Middle frontal gyrus (tissue), 1 donor: Measurements from ENCODE around the gene TNFSF15.

Experiments used
- DNase-seq: peaks from one replicate; pipeline ENCODE4 v3.0.0-alpha.2; 2015; ENCODE audit warnings: low spot score; ENCODE audit errors: extremely low spot score

The TNFSF15 gene

GRCh38 chr9:114825126-114825795 lies 19.4 kb upstream of the TNFSF15 start:
- DNase-seq = no peak

GRCh38 chr9:114824110-114824509 lies 18.3 kb upstream of the TNFSF15 start:
- no peak for DNase-seq

DNA sequence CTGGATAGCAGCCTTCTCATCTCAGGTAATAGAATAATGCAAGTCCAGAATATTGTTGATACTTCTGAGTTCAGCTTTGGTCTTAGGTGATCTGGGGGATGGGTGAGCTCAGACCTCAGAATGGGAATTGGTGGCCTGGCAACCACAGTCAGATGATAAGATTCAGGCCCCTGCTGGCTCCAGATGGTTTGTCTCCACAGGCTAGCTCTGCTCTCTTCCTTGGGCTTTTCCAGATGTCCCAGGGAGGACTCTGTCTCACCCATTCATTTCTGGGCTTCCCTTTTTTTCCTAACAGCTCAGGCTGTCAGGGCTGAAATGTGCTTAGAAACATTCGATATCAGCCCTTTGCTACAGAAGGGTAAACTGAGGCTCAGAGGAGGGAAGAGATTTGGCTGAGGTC lies 17.6 kb upstream of the TNFSF15 start:
- DNase-seq = no peak

- no peak for DNase-seq
Measured at GRCh38 chr9:114822708-114823107, 16.9 kb upstream of the TNFSF15 start.

DNA sequence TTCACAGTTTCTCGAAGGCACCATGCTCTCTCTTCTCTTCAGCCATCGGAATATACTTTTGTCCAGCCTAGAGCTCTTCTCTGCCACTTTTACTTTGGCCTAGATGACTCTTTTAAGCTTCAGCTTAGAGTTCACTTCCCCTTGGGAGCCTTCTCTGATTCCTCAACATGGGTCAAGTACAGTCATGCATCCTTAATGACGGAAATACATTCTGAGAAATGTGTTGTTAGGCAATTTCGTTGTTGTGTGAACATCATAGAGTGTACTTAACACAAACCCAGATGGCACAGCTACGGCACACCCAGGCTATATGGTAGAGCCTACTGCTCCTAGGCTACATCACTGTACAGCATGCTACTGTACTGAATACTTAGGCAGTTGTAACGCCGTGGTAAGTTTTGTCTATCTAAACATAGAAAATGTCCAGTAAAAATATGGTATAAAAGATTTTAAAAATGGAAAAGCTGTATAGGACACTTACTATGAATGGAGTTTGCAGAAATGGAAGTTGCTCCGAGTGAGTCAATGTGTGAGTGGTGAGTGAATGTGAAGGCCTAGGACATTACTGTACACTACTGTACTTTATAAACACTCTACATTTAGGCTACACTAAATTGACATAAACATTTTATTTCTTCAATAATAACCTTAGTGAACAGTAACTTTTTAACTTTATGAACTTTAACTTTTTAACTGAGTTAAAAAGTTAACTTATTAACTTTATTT lies 15.1 kb upstream of the TNFSF15 start:
- no peak for DNase-seq

DNA sequence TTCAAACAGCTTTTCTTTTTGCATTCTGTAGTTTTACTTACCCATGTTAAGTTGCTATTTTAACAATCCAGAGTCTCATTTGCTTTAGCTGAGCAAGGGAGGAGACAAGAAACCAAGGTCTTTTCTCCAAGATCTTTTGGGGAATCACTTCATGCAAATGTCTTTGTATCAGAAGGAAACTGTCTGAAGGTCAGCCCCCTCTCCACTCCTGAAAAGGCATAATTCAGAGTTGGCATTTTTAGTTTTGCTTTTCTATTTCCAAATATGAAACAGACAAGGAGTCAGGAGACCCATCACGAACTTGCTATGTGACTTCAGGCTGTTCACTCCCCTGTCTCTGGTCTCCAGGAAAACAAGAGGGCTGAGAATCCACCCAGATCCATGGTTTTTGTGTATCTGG lies 12.3 kb upstream of the TNFSF15 start:
- no peak for DNase-seq

- no peak for DNase-seq
Measured at GRCh38 chr9:114813717-114814418, 8.0 kb upstream of the TNFSF15 start.

GRCh38 chr9:114811966-114812636 lies 6.3 kb upstream of the TNFSF15 start:
- no peak for DNase-seq

GRCh38 chr9:114811301-114811700 lies 5.5 kb upstream of the TNFSF15 start:
- DNase-seq = no peak

- no peak for DNase-seq
Measured at GRCh38 chr9:114810614-114811013, 4.8 kb upstream of the TNFSF15 start.

- DNase-seq = no peak
Measured at GRCh38 chr9:114806526-114806900, 674 bp upstream of the TNFSF15 start.

DNA sequence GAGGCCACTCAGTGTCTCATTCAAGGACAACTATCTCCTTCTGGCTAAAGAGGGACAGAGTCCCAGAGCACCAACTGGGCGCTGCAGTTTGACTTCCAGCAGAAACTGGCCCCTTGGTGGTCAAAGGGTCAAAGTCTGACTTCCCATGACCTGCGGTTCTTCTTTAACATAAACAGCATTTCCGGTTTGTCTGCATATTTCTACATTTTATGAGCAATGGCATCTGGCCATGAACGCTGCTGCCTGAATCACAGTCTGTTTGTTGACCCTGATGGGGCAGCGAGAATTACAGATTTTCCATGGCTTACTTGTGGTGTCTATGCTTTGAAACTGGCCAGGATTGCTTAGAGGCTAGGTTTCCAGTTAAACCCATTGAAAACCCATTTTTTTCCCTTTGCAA lies 1.3 kb downstream of the TNFSF15 start:
- DNase-seq = no peak

DNA sequence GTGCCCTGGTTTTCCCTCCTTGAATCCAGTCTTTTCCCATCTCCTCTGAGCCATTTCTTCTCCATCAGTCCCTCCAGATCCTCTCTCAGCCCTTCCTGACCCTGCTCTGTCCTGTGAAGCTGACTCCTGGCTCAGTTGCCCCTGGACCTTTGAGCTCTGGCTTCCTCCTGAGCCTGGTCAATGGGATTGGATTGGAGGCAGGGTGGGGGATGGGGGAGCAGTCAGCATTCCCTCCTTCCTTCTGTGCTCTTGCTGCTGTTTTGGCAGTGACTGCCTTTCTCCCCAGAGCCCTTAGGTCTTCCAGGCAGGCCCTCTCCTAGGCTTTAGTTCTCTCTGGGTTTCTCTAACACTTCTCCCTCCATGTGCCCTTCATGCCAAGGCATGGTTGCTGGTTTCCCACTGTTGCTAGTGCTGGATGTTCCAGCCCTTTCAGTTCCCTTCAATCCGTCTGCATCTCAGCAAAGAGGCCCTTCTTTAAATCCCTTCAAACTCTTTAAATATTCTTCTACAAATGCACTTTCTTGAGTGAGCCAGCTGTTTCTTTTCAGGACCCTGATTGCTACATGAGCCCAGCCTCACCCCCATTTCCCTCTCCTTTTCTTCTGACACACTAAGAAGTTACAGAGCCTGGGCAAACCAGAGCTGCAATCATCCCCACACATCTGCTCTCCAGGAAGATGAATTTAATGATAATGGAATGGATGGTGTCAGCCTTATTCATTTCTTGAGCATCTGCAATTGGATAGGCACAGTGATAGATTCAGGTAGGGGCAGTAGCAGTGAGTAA lies 2.2 kb downstream of the TNFSF15 start:
- DNase-seq = no peak

GRCh38 chr9:114799925-114800324 lies 5.9 kb downstream of the TNFSF15 start:
- DNase-seq = no peak

GRCh38 chr9:114799441-114799840 lies 6.4 kb downstream of the TNFSF15 start:
- DNase-seq = no peak

DNA sequence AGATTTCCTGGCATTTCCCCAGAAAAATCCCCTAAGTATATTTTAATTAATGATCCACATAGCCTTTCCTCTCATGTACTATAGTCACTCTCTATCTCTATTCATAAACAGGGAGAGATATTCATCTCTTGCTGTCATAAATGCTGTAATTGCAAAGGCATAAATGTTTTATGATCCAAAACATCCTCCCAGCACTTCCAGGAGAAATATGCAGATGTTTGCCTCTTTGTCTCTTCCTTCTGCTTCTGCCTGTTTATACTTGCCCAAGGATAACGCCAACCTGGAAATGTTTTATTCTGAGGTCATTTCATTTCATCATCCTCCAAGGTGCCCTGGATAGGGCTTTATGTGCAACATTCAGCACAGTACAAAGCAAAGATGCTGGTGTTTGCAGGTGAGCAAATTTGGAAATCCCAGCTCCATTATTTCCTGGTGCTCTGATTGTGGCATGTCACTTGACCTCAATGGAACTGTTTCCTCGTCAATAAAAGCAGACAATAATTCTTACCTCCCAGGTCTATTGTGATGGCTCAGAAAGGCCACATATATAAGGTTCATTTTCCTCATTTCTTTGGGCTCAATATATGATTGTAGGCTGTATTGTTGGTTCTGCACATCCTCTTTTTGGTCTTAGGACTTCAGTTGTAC lies 6.9 kb downstream of the TNFSF15 start:
- no peak for DNase-seq

GRCh38 chr9:114798101-114798500 lies 7.7 kb downstream of the TNFSF15 start:
- DNase-seq = no peak

- no peak for DNase-seq
Measured at GRCh38 chr9:114792396-114792795, 13.4 kb downstream of the TNFSF15 start.

DNA sequence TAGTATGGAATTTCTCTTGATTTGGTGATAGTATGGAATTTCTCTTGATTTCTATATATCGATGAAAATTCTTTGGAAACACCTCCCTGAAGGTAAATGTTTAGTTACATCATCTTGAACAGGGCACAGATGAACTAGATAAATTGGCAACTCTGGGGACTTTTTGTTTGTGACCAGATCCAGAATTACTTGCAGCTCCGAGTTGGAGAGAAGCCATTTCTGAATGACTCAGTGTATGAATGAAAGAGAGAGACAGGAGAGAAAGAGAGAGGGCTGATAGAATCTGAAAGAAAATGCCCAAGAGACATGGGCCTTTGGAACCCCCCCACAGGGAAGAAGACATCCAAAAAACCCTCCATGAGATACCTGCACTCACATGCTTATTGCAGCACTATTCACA lies 14.1 kb downstream of the TNFSF15 start:
- DNase-seq = no peak

GRCh38 chr9:114791312-114791711 lies 14.5 kb downstream of the TNFSF15 start:
- DNase-seq = no peak

DNA sequence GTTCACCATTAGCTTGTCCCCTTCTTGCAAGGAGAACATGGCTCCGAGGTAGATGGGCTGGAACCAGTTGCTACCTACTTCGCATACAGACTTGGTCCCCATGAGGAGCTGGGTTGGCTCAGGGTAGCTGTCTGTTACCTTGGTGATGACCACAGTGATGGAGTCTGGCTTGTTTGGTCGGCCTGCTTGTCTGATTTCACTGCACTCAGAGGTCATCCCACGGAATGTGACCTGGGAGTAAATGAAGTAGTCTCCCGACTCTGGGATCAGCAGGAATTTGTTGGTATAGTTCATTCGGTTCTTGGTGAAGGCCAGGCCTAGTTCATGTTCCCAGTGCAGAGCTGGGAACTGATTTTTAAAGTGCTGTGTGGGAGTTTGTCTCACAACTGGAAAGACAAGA lies 15.3 kb downstream of the TNFSF15 start:
- no peak for DNase-seq
